ENCODE measurements around the gene LTBP4. TPM values are rescaled to one million over a fixed set of nuclear protein-coding genes. Genes with fewer than 3 reads are reported as not detected.

LTBP4 gene
- total and polyA plus RNA-seq, 10 donors: 26.5 to 197 (median 148) TPM

GRCh38 chr19:40630571-40631160, 29.5 kb downstream of the LTBP4 start:
- Histone ChIP-seq H3K4me3 (no peak overlapping the region), H3K27me3 (replicated peaks in 1 of 7) (peaks cover 0 to 9% (median 0%) of the 10 kb centered on the region in 7 donors), H3K4me1 (peaks cover 0 to 14% (median 8%) of the 10 kb centered on the region in 6 donors), H3K36me3 (peaks cover 0 to 38% (median 8%) of the 10 kb centered on the region in 6 donors), H3K9me3 (no peaks in the 10 kb centered on the region), H3K27ac (no peak overlapping the region)
- DNase-seq: no peak
- intact Hi-C loops (cut with DNase I; ENCODE audit: low total_unique reads): no loop called here
- WGBS, 5 donors: 72 to 89% (median 82%) methylated on average over 16 of the region's 16 CpGs
- TF ChIP-seq POLR2AphosphoS5 (IDR thresholded peaks at IDR 0.05) (no peak), POLR2A (IDR thresholded peaks at IDR 0.05) (no peak), CTCF (IDR thresholded peaks at IDR 0.05 in 8 of 11, conservative IDR thresholded peaks at IDR 0.05 in 3 of 11) (no peak)

GRCh38 chr19:40632311-40633036, 31.3 kb downstream of the LTBP4 start:
- Histone ChIP-seq H3K27me3 (replicated peaks in 1 of 7) (peaks cover 0 to 27% (median 0%) of the 10 kb centered on the region in 7 donors), H3K9me3 (no peaks in the 10 kb centered on the region), H3K4me3 (no peak overlapping the region), H3K4me1 (peaks cover 0 to 14% (median 8%) of the 10 kb centered on the region in 6 donors), H3K27ac (no peak overlapping the region), H3K36me3 (peaks cover 0 to 20% (median 4%) of the 10 kb centered on the region in 6 donors)
- intact Hi-C loops (cut with DNase I; ENCODE audit: low total_unique reads): no loop called here
- no peak for TF ChIP-seq POLR2A (IDR thresholded peaks at IDR 0.05)
- TF ChIP-seq POLR2AphosphoS5 (IDR thresholded peaks at IDR 0.05): no peak
- no peak for TF ChIP-seq CTCF (IDR thresholded peaks at IDR 0.05 in 8 of 11, conservative IDR thresholded peaks at IDR 0.05 in 3 of 11)
- WGBS, 5 donors: 71 to 87% (median 80%) methylated on average over 3 of the region's 3 CpGs
- no peak for DNase-seq

GRCh38 chr19:40633207-40633606, 32.0 kb downstream of the LTBP4 start:
- DNase-seq: no peak
- peaks cover 0 to 14% (median 8%) of the 10 kb centered on the region in 6 donors for H3K4me1 ChIP-seq
- 77 to 95% (median 88%) methylated on average over 5 of the region's 5 CpGs for WGBS, 5 donors
- H3K36me3 ChIP-seq: peaks cover 0 to 18% (median 4%) of the 10 kb centered on the region in 6 donors
- no peaks in the 10 kb centered on the region for H3K9me3 ChIP-seq
- intact Hi-C loops (cut with DNase I; ENCODE audit: low total_unique reads): no loop called here
- TF ChIP-seq CTCF (IDR thresholded peaks at IDR 0.05 in 8 of 11, conservative IDR thresholded peaks at IDR 0.05 in 3 of 11) (no peak), POLR2AphosphoS5 (IDR thresholded peaks at IDR 0.05) (no peak), POLR2A (IDR thresholded peaks at IDR 0.05) (no peak)
- peaks cover 0 to 34% (median 0%) of the 10 kb centered on the region in 7 donors for H3K27me3 ChIP-seq (replicated peaks in 1 of 7)
- no peak overlapping the region for H3K4me3 ChIP-seq
- H3K27ac ChIP-seq: no peak overlapping the region

GRCh38 chr19:40638327-40638726, 37.2 kb downstream of the LTBP4 start:
- DNase-seq: no peak
- Histone ChIP-seq H3K4me1 (peaks cover 0 to 25% (median 17%) of the 10 kb centered on the region in 6 donors), H3K9me3 (no peaks in the 10 kb centered on the region), H3K27me3 (replicated peaks in 1 of 7) (peaks cover 0 to 34% (median 0%) of the 10 kb centered on the region in 7 donors), H3K4me3 (no peak overlapping the region), H3K27ac (no peak overlapping the region), H3K36me3 (no peaks in the 10 kb centered on the region)
- no peak for TF ChIP-seq POLR2AphosphoS5 (IDR thresholded peaks at IDR 0.05)
- 64 to 91% (median 81%) methylated on average over 1 of the region's 1 CpG for WGBS, 5 donors
- intact Hi-C loops (cut with DNase I; ENCODE audit: low total_unique reads): no loop called here

Data from spleen (tissue), 11 donors.